Measurements from ENCODE around the gene KIF3B. TPM values are rescaled to one million over a fixed set of nuclear protein-coding genes. Genes with fewer than 3 reads are reported as not detected.
A peak's percentile ranks its signal among the peaks of the same experiment; 100 is the strongest.

The KIF3B gene
- total and polyA plus RNA-seq, 2 of the 13 experiments (the other 11 are each of a cell fraction or from before 2014, with no cell fraction given): 23.6 to 28.8 TPM

GRCh38 chr20:32296819-32297420 lies 19.5 kb downstream of the KIF3B start:
- Histone ChIP-seq H2AFZ (ENCODE audit: low read length) (no peak overlapping the region), H3K9me3 (ENCODE audit: low read length) (no peaks in the 10 kb centered on the region), H3K4me1 (ENCODE audit: insufficient read depth, low read length) (peaks cover 70% of the 10 kb centered on the region), H3K4me2 (ENCODE audit: low read depth, low read length) (peak overlapping the region; percentile 19), H3K9ac (ENCODE audit: insufficient read depth, low read depth, low read length) (peak overlapping the region; percentile 6; the same call in 1 of the 2 replicates), H4K20me1 (ENCODE audit: insufficient read depth, low read length) (no peaks in the 10 kb centered on the region), H3K4me3 (replicated peaks in 1 of 3; ENCODE audit: insufficient read depth in 1 of 3, low read depth in 2 of 3, low read length in 3 of 3) (no peak overlapping the region), H3K36me3 (replicated peaks in 1 of 2; ENCODE audit: control insufficient read depth in 1 of 2, insufficient read depth in 2 of 2, low read length in 2 of 2) (no peaks in the 10 kb centered on the region), H3K27ac (ENCODE audit: extremely low read length, insufficient read depth, low read length) (peak overlapping the region; percentile 6), H3K27me3 (ENCODE audit: control insufficient read depth in 1 of 2, insufficient read depth in 2 of 2, low read length in 2 of 2) (no peaks in the 10 kb centered on the region), H3K79me2 (ENCODE audit: insufficient read depth, low read length) (peaks cover 27% of the 10 kb centered on the region)
- WGBS (ENCODE audit: low lambda C conversion rate): 63% methylated on average over 6 of the region's 6 CpGs
- FAIRE-seq: no peak
- no peak for TF ChIP-seq GABPB1 (CRISPR knock-in tag; IDR thresholded peaks at IDR 0.05)
- TF ChIP-seq USF2 (IDR thresholded peaks at IDR 0.05; ENCODE audit: low read depth, low read length): no peak
- TF ChIP-seq USF2 (CRISPR knock-in tag; IDR thresholded peaks at IDR 0.05; ENCODE audit: borderline replicate concordance): peak; percentile 24; the same call in 1 of the 2 replicates
- peak; percentile 7; the same call in 1 of the 2 replicates for TF ChIP-seq ZNF501 (CRISPR knock-in tag; IDR thresholded peaks at IDR 0.05)
- 0 out of 2 replicates have a peak, but pooled peaks have one; percentile 49 for TF ChIP-seq ZNF878 (CRISPR knock-in tag; IDR thresholded peaks at IDR 0.05)
- no peak for TF ChIP-seq ZNF260 (CRISPR knock-in tag; IDR thresholded peaks at IDR 0.05; ENCODE audit: borderline replicate concordance, low read depth)
- TF ChIP-seq ZMYM3 (CRISPR knock-in tag; IDR thresholded peaks at IDR 0.05): 0 out of 2 replicates have a peak, but pooled peaks have one; percentile 26
- 0 out of 2 replicates have a peak, but pooled peaks have one; percentile 33 for TF ChIP-seq ZNF292 (CRISPR knock-in tag; IDR thresholded peaks at IDR 0.05; ENCODE audit: borderline replicate concordance, low read depth)
- peak; percentile 48; the same call in 1 of the 2 replicates for TF ChIP-seq CEBPG (CRISPR knock-in tag; IDR thresholded peaks at IDR 0.05)
- TF ChIP-seq ZEB1 (IDR thresholded peaks at IDR 0.05; ENCODE audit: insufficient replicate concordance, low read depth): no peak
- TF ChIP-seq HNF4A (CRISPR knock-in tag; IDR thresholded peaks at IDR 0.05): peak; percentile 45; the same call in 1 of the 2 replicates
- TF ChIP-seq ZBTB33 (CRISPR knock-in tag; IDR thresholded peaks at IDR 0.05): 0 out of 2 replicates have a peak, but pooled peaks have one; percentile 45
- TF ChIP-seq ZNF138 (CRISPR knock-in tag; IDR thresholded peaks at IDR 0.05; ENCODE audit: low read depth): no peak
- TF ChIP-seq DPF2 (CRISPR knock-in tag; IDR thresholded peaks at IDR 0.05; ENCODE audit: borderline replicate concordance, low read depth): no peak
- TF ChIP-seq ZMYM2 (CRISPR knock-in tag; IDR thresholded peaks at IDR 0.05): 0 out of 2 replicates have a peak, but pooled peaks have one; percentile 39
- peak in 1 of 2 experiments; percentile 20; a peak in 1 of 4 replicates for TF ChIP-seq EP300 (IDR thresholded peaks at IDR 0.05; ENCODE audit: low read depth in 2 of 2, low read length in 2 of 2)
- no peak for TF ChIP-seq EP300 (CRISPR knock-in tag; IDR thresholded peaks at IDR 0.05; ENCODE audit: borderline replicate concordance)
- TF ChIP-seq ASH2L (IDR thresholded peaks at IDR 0.05; ENCODE audit: insufficient read length, low read depth, low read length): peak; percentile 27
- TF ChIP-seq SAP130 (CRISPR knock-in tag; IDR thresholded peaks at IDR 0.05; ENCODE audit: low read depth): 0 out of 2 replicates have a peak, but pooled peaks have one; percentile 7
- peak; percentile 37; the same call in 1 of the 2 replicates for TF ChIP-seq SALL1 (CRISPR knock-in tag; IDR thresholded peaks at IDR 0.05)
- ChIA-PET POLR2A (interaction anchor here (1.1 kb wide), 1 partner anchor 11 kb away, joined by 3 read pairs; no protein-coding TSS in a partner anchor), CTCF (ENCODE audit: low intra/inter-chr PET ratio, low total read pairs) (no interaction called here)
- BruUV-seq (replicated peaks): no TSS peak
- in situ Hi-C loops (cut with HindIII; ENCODE audit: extremely low pct_ligation_motif_present, low pct_unique_long_range_greater_than_20kb): no loop called here
- peak; percentile 31 for DNase-seq (ENCODE audit: low spot score)
- intact Hi-C loops (cut with micrococcal nuclease; ENCODE audit: unreplicated experiment): no loop called here
- peak; percentile 28; the same call in 2 of the 3 replicates for ATAC-seq
